ENCODE data around the gene GFM2.
"Not testable (repeated sequence)": the region's sequence is repeated elsewhere in the genome, so short reads cannot be mapped to it uniquely, and the experiment has no call there.

GFM2 gene

GRCh38 chr5:74766849-74767578 is at the start of gene GFM2, which contains the start of gene NSA2:
Gene GFM2, minus strand, starts transcription at chr5:74767117. Its CDS starts 3,375 bp downstream, at chr5:74763742.
Gene NSA2, plus strand, starts transcription at chr5:74767249. Its CDS starts 112 bp downstream, at chr5:74767361.
- DNase-seq = peak; percentile 89

- no peak for DNase-seq
These were observed 44.0 kb upstream of the GFM2 start for GRCh38 chr5:74810915-74811314.

- DNase-seq = no peak
These were observed 35.0 kb upstream of the GFM2 start for GRCh38 chr5:74801941-74802340.

- no peak for DNase-seq
These were observed 34.3 kb upstream of the GFM2 start for GRCh38 chr5:74801197-74801596.

GRCh38 chr5:74798977-74799911 is 32.3 kb upstream of the GFM2 start:
- DNase-seq = no peak

- DNase-seq = not testable (repeated sequence)
These were observed 24.8 kb upstream of the GFM2 start for GRCh38 chr5:74791669-74792068.

- no peak for DNase-seq
These were observed 20.5 kb upstream of the GFM2 start for GRCh38 chr5:74787424-74787823.

GRCh38 chr5:74786851-74787250 is 19.9 kb upstream of the GFM2 start:
- no peak for DNase-seq

GRCh38 chr5:74778609-74779008 is 11.7 kb upstream of the GFM2 start:
- DNase-seq = no peak

GRCh38 chr5:74772359-74772758 is 5.4 kb upstream of the GFM2 start:
- no peak for DNase-seq

GRCh38 chr5:74767579-74767913 is 629 bp upstream of the GFM2 start:
- no peak for DNase-seq

- no peak for DNase-seq
These were observed 484 bp downstream of the GFM2 start for GRCh38 chr5:74766418-74766848.

- DNase-seq = no peak
These were observed 988 bp downstream of the GFM2 start for GRCh38 chr5:74765929-74766328.

- DNase-seq = no peak
These were observed 1.7 kb downstream of the GFM2 start for GRCh38 chr5:74765201-74765600.

- DNase-seq = no peak
These were observed 3.4 kb downstream of the GFM2 start for GRCh38 chr5:74763504-74763903.

GRCh38 chr5:74762599-74762998 is 4.3 kb downstream of the GFM2 start:
- no peak for DNase-seq

- DNase-seq = no peak
These were observed 5.7 kb downstream of the GFM2 start for GRCh38 chr5:74761241-74761640.

- DNase-seq = not testable (repeated sequence)
These were observed 18.2 kb downstream of the GFM2 start for GRCh38 chr5:74748742-74749141.

- no peak for DNase-seq
These were observed 28.5 kb downstream of the GFM2 start for GRCh38 chr5:74738406-74738805.

- no peak for DNase-seq
These were observed 30.2 kb downstream of the GFM2 start for GRCh38 chr5:74736759-74737158.

- no peak for DNase-seq
These were observed 41.6 kb downstream of the GFM2 start for GRCh38 chr5:74725331-74725730.

GRCh38 chr5:74722271-74722670 is 44.6 kb downstream of the GFM2 start:
- no peak for DNase-seq

GRCh38 chr5:74717596-74717995 is 49.3 kb downstream of the GFM2 start:
- no peak for DNase-seq

- DNase-seq = no peak
These were observed 73.7 kb downstream of the GFM2 start for GRCh38 chr5:74693191-74693590.
